Germinal center (tissue), 1 donor: Measurements from ENCODE around the gene AGAP2.
"Not testable (repeated sequence)": the region's sequence is repeated elsewhere in the genome, so short reads cannot be mapped to it uniquely, and the experiment has no call there.

Experiments used
- DNase-seq: peaks from one replicate; pipeline ENCODE4 v3.0.0; 2012; ENCODE audit warnings: mixed read lengths, low spot score

AGAP2 gene

GRCh38 chr12:57694459-57695019 lies 44.0 kb downstream of the AGAP2 start:
- DNase-seq, result no peak

GRCh38 chr12:57693659-57694458 lies 44.7 kb downstream of the AGAP2 start, which contains the start of gene OS9:
TSS of gene OS9 (plus strand) at chr12:57694132. CDS start at chr12:57694162, 30 bp downstream.
- DNase-seq, result peak; percentile 98

- no peak for DNase-seq
These were observed 45.3 kb downstream of the AGAP2 start for GRCh38 chr12:57693317-57693658.

DNA sequence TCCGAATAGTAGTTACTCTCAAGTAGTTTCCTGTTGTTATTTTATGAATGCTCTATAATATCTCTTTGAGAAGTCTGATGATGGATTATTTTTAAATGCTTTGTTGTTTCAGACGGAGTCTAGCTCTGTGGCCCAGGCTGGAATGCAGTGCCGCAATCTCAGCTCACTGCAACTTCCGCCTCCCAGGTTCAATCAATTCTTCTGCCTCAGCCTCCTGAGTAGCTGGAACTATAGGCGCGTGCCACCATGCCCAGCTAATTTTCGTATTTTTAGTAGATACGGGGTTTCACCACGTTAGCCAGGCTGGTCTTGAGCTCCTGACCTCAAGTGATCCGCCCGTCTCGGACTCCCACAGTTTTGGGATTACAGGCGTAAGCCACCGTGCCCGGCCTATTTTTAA lies 46.0 kb downstream of the AGAP2 start:
- no peak for DNase-seq

GRCh38 chr12:57688931-57689330 lies 49.6 kb downstream of the AGAP2 start:
- DNase-seq, result no peak

- DNase-seq, result no peak
These were observed 50.7 kb downstream of the AGAP2 start for GRCh38 chr12:57687862-57688261.

GRCh38 chr12:57679697-57680096 lies 58.8 kb downstream of the AGAP2 start:
- no peak for DNase-seq

DNA sequence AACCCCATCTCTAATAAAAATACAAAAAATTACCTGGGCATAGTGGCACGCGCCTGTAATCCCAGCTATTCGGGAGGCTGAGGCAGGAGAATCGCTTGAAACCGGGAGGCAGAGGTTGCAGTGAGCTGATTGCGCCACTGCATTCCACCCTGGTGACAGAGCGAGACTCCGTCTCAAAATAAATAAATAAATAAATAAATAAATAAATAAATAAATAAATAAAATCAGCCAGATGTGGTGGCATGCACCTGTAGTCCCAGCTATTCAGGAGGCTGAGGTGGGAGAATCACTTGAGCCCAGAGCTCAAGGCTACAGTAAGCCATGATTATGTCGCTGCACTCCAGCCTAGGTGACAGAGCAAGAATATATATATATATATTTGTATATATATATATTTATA lies 60.6 kb downstream of the AGAP2 start:
- DNase-seq, result not testable (repeated sequence)

DNA sequence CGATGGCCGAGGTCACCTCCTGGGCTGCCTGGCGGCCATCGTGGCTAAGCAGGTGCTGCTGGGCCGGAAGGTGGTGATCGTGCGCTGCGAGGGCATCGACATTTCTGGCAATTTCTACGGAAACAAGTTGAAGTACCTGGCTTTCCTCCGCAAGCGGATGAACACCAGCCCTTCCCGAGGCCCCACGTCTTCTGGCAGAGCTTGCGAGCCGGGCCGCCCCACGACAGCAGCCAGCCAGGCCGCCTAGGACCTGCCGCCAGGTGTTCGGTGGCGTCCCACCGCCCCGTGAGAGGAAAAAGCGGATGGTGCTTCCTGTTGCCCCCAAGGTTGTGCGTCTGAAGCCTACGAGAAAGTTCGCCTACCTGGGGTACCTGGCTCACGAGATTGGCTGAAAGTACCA lies 63.9 kb downstream of the AGAP2 start:
- DNase-seq, result no peak
